GM18951 (cell line): Measurements from ENCODE around the gene RTP2.

Experiments used
- POLR2A ChIP-seq: IDR thresholded peaks from 4 replicates; pipeline ENCODE4 v1.6.1; 2011; ENCODE audit warnings: mild to moderate bottlenecking; ENCODE audit not compliant: insufficient read length, insufficient read depth; ENCODE audit errors: extremely low read depth
- in situ Hi-C: fragments of 300-500 bp; cut with MboI; formaldehyde crosslinking; loops from one replicate; pipeline ENCODE4 v1.12.0; 2022; ENCODE audit warnings: low sequenced_read_pairs, mixed read lengths, inconsistent platforms; ENCODE audit not compliant: unreplicated experiment

The RTP2 gene

GRCh38 chr3:187719628-187720336 lies 17.4 kb upstream of the RTP2 start:
- TF ChIP-seq POLR2A: no peak
- in situ Hi-C loops: no loop called here

- TF ChIP-seq POLR2A: no peak
- in situ Hi-C loops: no loop called here
Observed at GRCh38 chr3:187718802-187719201, 16.4 kb upstream of the RTP2 start.

GRCh38 chr3:187717572-187717971 lies 15.2 kb upstream of the RTP2 start:
- in situ Hi-C loops: no loop called here
- TF ChIP-seq POLR2A: no peak

GRCh38 chr3:187714404-187714979 lies 12.1 kb upstream of the RTP2 start:
- in situ Hi-C loops: no loop called here
- no peak for TF ChIP-seq POLR2A

- TF ChIP-seq POLR2A: no peak
- in situ Hi-C loops: no loop called here
Observed at GRCh38 chr3:187713504-187713903, 11.1 kb upstream of the RTP2 start.

- in situ Hi-C loops: no loop called here
Observed at GRCh38 chr3:187709155-187709554, 6.8 kb upstream of the RTP2 start.

GRCh38 chr3:187708696-187709095 lies 6.3 kb upstream of the RTP2 start:
- in situ Hi-C loops: no loop called here

More at GRCh38 chr3:187709155-187709554, 6.8 kb upstream of the RTP2 start:
- no peak for TF ChIP-seq POLR2A

GRCh38 chr3:187706971-187707370 lies 4.6 kb upstream of the RTP2 start:
- in situ Hi-C loops: no loop called here
- TF ChIP-seq POLR2A: no peak

More at GRCh38 chr3:187708696-187709095, 6.3 kb upstream of the RTP2 start:
- no peak for TF ChIP-seq POLR2A

GRCh38 chr3:187705164-187705563 lies 2.8 kb upstream of the RTP2 start:
- in situ Hi-C loops: no loop called here
- TF ChIP-seq POLR2A: no peak

- in situ Hi-C loops: no loop called here
- no peak for TF ChIP-seq POLR2A
Observed at GRCh38 chr3:187700249-187700648, 2.1 kb downstream of the RTP2 start.

- no peak for TF ChIP-seq POLR2A
- in situ Hi-C loops: no loop called here
Observed at GRCh38 chr3:187698499-187699399, 3.6 kb downstream of the RTP2 start.

- in situ Hi-C loops: no loop called here
Observed at GRCh38 chr3:187696021-187696420, 6.3 kb downstream of the RTP2 start.

GRCh38 chr3:187695449-187695848 lies 6.9 kb downstream of the RTP2 start:
- no peak for TF ChIP-seq POLR2A
- in situ Hi-C loops: no loop called here

More at GRCh38 chr3:187696021-187696420, 6.3 kb downstream of the RTP2 start:
- no peak for TF ChIP-seq POLR2A
